ENCODE results near the gene FOXN1. TPM values are rescaled to one million over a fixed set of nuclear protein-coding genes. Genes with fewer than 3 reads are reported as not detected.

Gene FOXN1
- total and polyA plus RNA-seq, 10 of the 15 experiments (the other 5 are each of a cell fraction or from before 2014, with no cell fraction given) = not detected

DNA sequence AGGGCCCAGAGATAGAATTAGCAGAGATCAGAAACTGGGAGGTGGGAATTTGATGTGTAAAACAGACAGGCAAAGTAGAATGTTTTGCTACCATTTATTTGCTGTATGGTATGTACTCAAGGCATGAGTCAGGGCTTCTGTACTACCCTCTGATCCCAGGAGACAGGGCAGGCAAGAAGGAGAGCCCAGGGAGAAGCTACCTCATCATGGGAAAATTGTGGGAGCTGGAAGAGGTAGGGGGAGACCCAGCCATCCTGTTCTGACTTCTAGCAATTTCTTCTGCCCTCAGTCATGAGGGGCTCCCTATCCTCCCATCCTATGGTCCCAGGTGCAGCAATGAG lies 66.9 kb downstream of the FOXN1 start:
- peaks cover 1 to 22% of the 10 kb centered on the region in 2 experiments; a peak in 2 of 4 replicates for H3K36me3 ChIP-seq (ENCODE audit: control insufficient read depth in 2 of 2, insufficient read depth in 2 of 2, low read length in 1 of 2)
- H3K4me3 ChIP-seq = no peak overlapping the region
- intact Hi-C loops (cut with micrococcal nuclease; ENCODE audit: unreplicated experiment) = loop anchor here (5.0 kb wide), 1 partner anchor 49 kb away; no protein-coding TSS in a partner anchor
- ChIA-PET POLR2A (interaction anchor here (6.2 to 9.9 kb wide), 2 partner anchors 20 to 23 kb away, joined by 56 to 148 read pairs; partner anchors contain the start of gene UNC119), RAD21 (ENCODE audit: unreplicated experiment) (interaction anchor here (3.4 kb wide), 1 partner anchor 20 kb away, joined by 11 read pairs; no protein-coding TSS in a partner anchor), CTCF (interaction anchor here (0.6 to 6.6 kb wide), 2 partner anchors 24 to 719 kb away, joined by 3 to 83 read pairs; no protein-coding TSS in a partner anchor), SMC1A (ENCODE audit: uncharacterized antibody, unreplicated experiment) (interaction anchor here (1.1 to 8.3 kb wide), 3 partner anchors 19 to 25 kb away, joined by 3 to 89 read pairs (median 25); no protein-coding TSS in a partner anchor)
- H2AFZ ChIP-seq (ENCODE audit: control insufficient read depth, low read depth, low read length) = no peak overlapping the region
- peaks cover 55% of the 10 kb centered on the region for H3K79me2 ChIP-seq (ENCODE audit: control insufficient read depth, insufficient read depth, low read length)
- FAIRE-seq = no peak
- peaks cover 20% of the 10 kb centered on the region for H3K4me1 ChIP-seq (ENCODE audit: control insufficient read depth, insufficient read depth, low read length)
- no TSS peak for BruUV-seq (replicated peaks)
- DNase-seq (ENCODE audit: low read depth, low spot score) = no peak
- H4K20me1 ChIP-seq (ENCODE audit: control insufficient read depth, insufficient read depth) = no peaks in the 10 kb centered on the region
- H3K27ac ChIP-seq (ENCODE audit: control insufficient read depth, insufficient read depth) = no peak overlapping the region
- H3K4me2 ChIP-seq (ENCODE audit: control insufficient read depth, insufficient read depth) = no peak overlapping the region
- H3K27me3 ChIP-seq (replicated peaks in 1 of 2; ENCODE audit: control insufficient read depth in 2 of 2, insufficient read depth in 2 of 2, low read length in 1 of 2) = no peaks in the 10 kb centered on the region
- ATAC-seq = no peak
- H3K9ac ChIP-seq (ENCODE audit: control insufficient read depth, insufficient read depth, low read length) = no peak overlapping the region
- no peaks in the 10 kb centered on the region for H3K9me3 ChIP-seq (replicated peaks; ENCODE audit: control insufficient read depth, insufficient read depth, low read length)
- in situ Hi-C loops (cut with MboI) = loop anchor here (25.0 kb wide), 1 partner anchor 1086 kb away; no protein-coding TSS in a partner anchor
- TF ChIP-seq PAX5 (IDR thresholded peaks at IDR 0.05; ENCODE audit: borderline replicate concordance, low read depth, low read length) (no peak), EGR1 (IDR thresholded peaks at IDR 0.05; ENCODE audit: borderline replicate concordance in 1 of 2, low read depth in 2 of 2, low read length in 2 of 2) (no peak), STAT3 (IDR thresholded peaks at IDR 0.05; ENCODE audit: low read depth, low read length) (no peak), RELA (IDR thresholded peaks at IDR 0.05; ENCODE audit: borderline replicate concordance, partially characterized antibody) (no peak), SMAD5 (IDR thresholded peaks at IDR 0.05; ENCODE audit: low read depth) (no peak), CBFB (IDR thresholded peaks at IDR 0.05; ENCODE audit: low read depth) (no peak), RB1 (IDR thresholded peaks at IDR 0.05; ENCODE audit: borderline replicate concordance) (no peak), POLR2A (IDR thresholded peaks at IDR 0.05; ENCODE audit: low read depth, low read length) (no peak)
- TF ChIP-seq, protein P1, sequence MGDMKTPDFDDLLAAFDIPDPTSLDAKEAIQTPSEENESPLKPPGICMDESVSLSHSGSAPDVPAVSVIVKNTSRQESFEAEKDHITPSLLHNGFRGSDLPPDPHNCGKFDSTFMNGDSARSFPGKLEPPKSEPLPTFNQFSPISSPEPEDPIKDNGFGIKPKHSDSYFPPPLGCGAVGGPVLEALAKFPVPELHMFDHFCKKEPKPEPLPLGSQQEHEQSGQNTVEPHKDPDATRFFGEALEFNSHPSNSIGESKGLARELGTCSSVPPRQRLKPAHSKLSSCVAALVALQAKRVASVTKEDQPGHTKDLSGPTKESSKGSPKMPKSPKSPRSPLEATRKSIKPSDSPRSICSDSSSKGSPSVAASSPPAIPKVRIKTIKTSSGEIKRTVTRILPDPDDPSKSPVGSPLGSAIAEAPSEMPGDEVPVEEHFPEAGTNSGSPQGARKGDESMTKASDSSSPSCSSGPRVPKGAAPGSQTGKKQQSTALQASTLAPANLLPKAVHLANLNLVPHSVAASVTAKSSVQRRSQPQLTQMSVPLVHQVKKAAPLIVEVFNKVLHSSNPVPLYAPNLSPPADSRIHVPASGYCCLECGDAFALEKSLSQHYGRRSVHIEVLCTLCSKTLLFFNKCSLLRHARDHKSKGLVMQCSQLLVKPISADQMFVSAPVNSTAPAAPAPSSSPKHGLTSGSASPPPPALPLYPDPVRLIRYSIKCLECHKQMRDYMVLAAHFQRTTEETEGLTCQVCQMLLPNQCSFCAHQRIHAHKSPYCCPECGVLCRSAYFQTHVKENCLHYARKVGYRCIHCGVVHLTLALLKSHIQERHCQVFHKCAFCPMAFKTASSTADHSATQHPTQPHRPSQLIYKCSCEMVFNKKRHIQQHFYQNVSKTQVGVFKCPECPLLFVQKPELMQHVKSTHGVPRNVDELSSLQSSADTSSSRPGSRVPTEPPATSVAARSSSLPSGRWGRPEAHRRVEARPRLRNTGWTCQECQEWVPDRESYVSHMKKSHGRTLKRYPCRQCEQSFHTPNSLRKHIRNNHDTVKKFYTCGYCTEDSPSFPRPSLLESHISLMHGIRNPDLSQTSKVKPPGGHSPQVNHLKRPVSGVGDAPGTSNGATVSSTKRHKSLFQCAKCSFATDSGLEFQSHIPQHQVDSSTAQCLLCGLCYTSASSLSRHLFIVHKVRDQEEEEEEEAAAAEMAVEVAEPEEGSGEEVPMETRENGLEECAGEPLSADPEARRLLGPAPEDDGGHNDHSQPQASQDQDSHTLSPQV (IDR thresholded peaks at IDR 0.05) = no peak
- TF ChIP-seq, protein P2, sequence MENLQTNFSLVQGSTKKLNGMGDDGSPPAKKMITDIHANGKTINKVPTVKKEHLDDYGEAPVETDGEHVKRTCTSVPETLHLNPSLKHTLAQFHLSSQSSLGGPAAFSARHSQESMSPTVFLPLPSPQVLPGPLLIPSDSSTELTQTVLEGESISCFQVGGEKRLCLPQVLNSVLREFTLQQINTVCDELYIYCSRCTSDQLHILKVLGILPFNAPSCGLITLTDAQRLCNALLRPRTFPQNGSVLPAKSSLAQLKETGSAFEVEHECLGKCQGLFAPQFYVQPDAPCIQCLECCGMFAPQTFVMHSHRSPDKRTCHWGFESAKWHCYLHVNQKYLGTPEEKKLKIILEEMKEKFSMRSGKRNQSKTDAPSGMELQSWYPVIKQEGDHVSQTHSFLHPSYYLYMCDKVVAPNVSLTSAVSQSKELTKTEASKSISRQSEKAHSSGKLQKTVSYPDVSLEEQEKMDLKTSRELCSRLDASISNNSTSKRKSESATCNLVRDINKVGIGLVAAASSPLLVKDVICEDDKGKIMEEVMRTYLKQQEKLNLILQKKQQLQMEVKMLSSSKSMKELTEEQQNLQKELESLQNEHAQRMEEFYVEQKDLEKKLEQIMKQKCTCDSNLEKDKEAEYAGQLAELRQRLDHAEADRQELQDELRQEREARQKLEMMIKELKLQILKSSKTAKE (IDR thresholded peaks at IDR 0.05; ENCODE audit: low read depth, poor library complexity, severe bottlenecking) = no peak

Measured in GM12878 (cell line).